CD14-positive monocyte (primary cell): Measurements from ENCODE around the gene C9. TPM values are rescaled to one million over a fixed set of nuclear protein-coding genes. Genes with fewer than 3 reads are reported as not detected.

Experiments used
- DNase-seq, 3 donors: peaks; one replicate each; pipeline ENCODE4 v3.0.0-alpha.2; 2011 to 2022
- H2AFZ ChIP-seq: 2 replicates; pipeline ENCODE4 v1.6.0; 2012; ENCODE audit warnings: mild to moderate bottlenecking, low read depth, low read length, inconsistent platforms; ENCODE audit not compliant: insufficient read depth, poor library complexity, severe bottlenecking
- H3K27ac ChIP-seq, 2 donors: 1 replicate in 1 of 2; 2 replicates in 1 of 2; pipeline ENCODE4 v1.5.1; 2012 to 2013; ENCODE audit warnings: low read length in 2 of 2, control low read depth in 1 of 2, inconsistent platforms in 1 of 2, low read depth in 1 of 2, mild to moderate bottlenecking in 1 of 2
- H3K27me3 ChIP-seq, 2 donors: one replicate each; pipeline versions ENCODE4 v1.6.0 to v1.6.1; 2011 to 2013; ENCODE audit warnings: low read length in 2 of 2; ENCODE audit not compliant: control insufficient read depth in 2 of 2, insufficient read depth in 2 of 2
- H3K36me3 ChIP-seq, 2 donors: replicated peaks in 1 of 2; 1 replicate in 1 of 2; 2 replicates in 1 of 2; pipeline versions ENCODE4 v1.5.1 to v1.6.1; 2012 to 2013; ENCODE audit warnings: low read length in 2 of 2, control low read depth in 1 of 2, inconsistent platforms in 1 of 2, mild to moderate bottlenecking in 1 of 2; ENCODE audit not compliant: insufficient read depth in 2 of 2, control insufficient read depth in 1 of 2
- H3K4me1 ChIP-seq, 2 donors: 1 replicate in 1 of 2; 2 replicates in 1 of 2; pipeline versions ENCODE4 v1.5.1 to v1.6.1; 2012 to 2013; ENCODE audit warnings: low read length in 2 of 2, control low read depth in 1 of 2, inconsistent platforms in 1 of 2, mild to moderate bottlenecking in 1 of 2, moderate library complexity in 1 of 2; ENCODE audit not compliant: insufficient read depth in 2 of 2, control insufficient read depth in 1 of 2
- H3K4me2 ChIP-seq: replicated peaks from 2 replicates; pipeline ENCODE3; 2012; ENCODE audit warnings: low read length, moderate library complexity, mild to moderate bottlenecking; ENCODE audit not compliant: poor library complexity, severe bottlenecking; ENCODE audit errors: extremely low read depth
- H3K4me3 ChIP-seq, 3 experiments: fragments of 200-600 bp in 1 of 3; sonication (generic) in 1 of 3; replicated peaks in 1 of 3; 1 replicate in 2 of 3; 2 replicates in 1 of 3; pipeline ENCODE4 v1.5.1; 2011 to 2013; ENCODE audit warnings: low read length in 3 of 3, mild to moderate bottlenecking in 3 of 3, control low read depth in 2 of 3, low read depth in 2 of 3, inconsistent platforms in 1 of 3, moderate library complexity in 1 of 3
- H3K79me2 ChIP-seq: 2 replicates; pipeline ENCODE4 v1.6.0; 2012; ENCODE audit warnings: mild to moderate bottlenecking, control low read depth, inconsistent platforms, low read length, moderate library complexity; ENCODE audit not compliant: insufficient read depth
- H3K9ac ChIP-seq: 2 replicates; pipeline ENCODE4 v1.6.0; 2017; ENCODE audit warnings: low read length, mild to moderate bottlenecking; ENCODE audit not compliant: insufficient read depth, poor library complexity, severe bottlenecking
- H3K9me3 ChIP-seq, 2 donors: replicated peaks in 1 of 2; 1 replicate in 1 of 2; 2 replicates in 1 of 2; pipeline versions ENCODE4 v1.5.1 to v1.6.1; 2012 to 2013; ENCODE audit warnings: low read length in 2 of 2, control low read depth in 1 of 2; ENCODE audit not compliant: control insufficient read depth in 1 of 2, insufficient read depth in 1 of 2
- H4K20me1 ChIP-seq: 2 replicates; pipeline ENCODE4 v1.6.0; 2012; ENCODE audit warnings: mild to moderate bottlenecking, low read length, control low read depth, moderate library complexity; ENCODE audit not compliant: insufficient read depth
- H3K27ac Mint-ChIP-seq, 7 donors: one replicate each; pipeline ENCODE4 v1.8.0; 2020; ENCODE audit warnings: mild to moderate bottlenecking in 7 of 7, mixed read lengths in 7 of 7, moderate library complexity in 6 of 7, inconsistent platforms in 2 of 7
- H3K27me3 Mint-ChIP-seq, 3 donors: one replicate each; pipeline ENCODE4 v1.8.0; 2021 to 2022; ENCODE audit warnings: low read depth in 3 of 3, mild to moderate bottlenecking in 3 of 3, mixed read lengths in 3 of 3, moderate library complexity in 3 of 3, inconsistent platforms in 1 of 3
- H3K36me3 Mint-ChIP-seq, 2 donors: one replicate each; pipeline ENCODE4 v1.8.0; 2020; ENCODE audit warnings: mixed read lengths in 2 of 2, inconsistent platforms in 1 of 2, mild to moderate bottlenecking in 1 of 2
- H3K4me1 Mint-ChIP-seq: one replicate; pipeline ENCODE4 v1.8.0; 2020; ENCODE audit warnings: mild to moderate bottlenecking, mixed read lengths
- H3K4me3 Mint-ChIP-seq, 2 donors: one replicate each; pipeline ENCODE4 v1.8.0; 2020; ENCODE audit warnings: mild to moderate bottlenecking in 2 of 2, mixed read lengths in 2 of 2, moderate library complexity in 1 of 2
- H3K9me3 Mint-ChIP-seq, 7 donors: one replicate each; pipeline ENCODE4 v1.8.0; 2020 to 2022; ENCODE audit warnings: mixed read lengths in 7 of 7, mild to moderate bottlenecking in 6 of 7, moderate library complexity in 6 of 7, inconsistent platforms in 2 of 7
- CTCF ChIP-seq: fragments of 200-600 bp; IDR thresholded peaks from one replicate; pipeline ENCODE4 v1.8.0; 2022; ENCODE audit warnings: antibody characterized with exemption, mild to moderate bottlenecking
- WGBS: methylation state at CpG from one replicate; pipeline ENCODE4 v1.1.5; 2013; ENCODE audit warnings: missing lambda C conversion rate; ENCODE audit not compliant: insufficient coverage; 5-methylcytosine and 5-hydroxymethylcytosine counted together
- intact Hi-C, 2 donors: fragments of 100-400 bp; cut with micrococcal nuclease; formaldehyde crosslinking; loops; one replicate each; pipeline versions ENCODE4 v1.15.0 to v1.15.1; 2023
- polyA plus RNA-seq, 3 donors: library from polyadenylated mRNA; depleted of rRNA in 1 of 3; unstranded in 2 of 3; stranded (reverse) in 1 of 3; fragments of 300-500 nt in 2 of 3; fragments of >200 nt in 1 of 3; fragmentation: Illumina TruSeq in 2 of 3; gene quantifications; 1 replicate in 2 of 3; 2 replicates in 1 of 3; pipeline ENCODE4 v1.2.3, GENCODE V29; 2012 to 2021

The C9 gene
- polyA plus RNA-seq, 3 donors, result not detected

GRCh38 chr5:39262981-39263380, 101.3 kb downstream of the C9 start:
- peaks cover 60 to 85% of the 10 kb centered on the region in 2 donors for H3K4me1 ChIP-seq
- H3K79me2 ChIP-seq, result peaks cover 94% of the 10 kb centered on the region
- no peak overlapping the region for H3K9ac ChIP-seq
- peaks cover 0 to 2% of the 10 kb centered on the region in 2 donors for H3K36me3 ChIP-seq
- peak overlapping the region; percentile 46 for H3K4me2 ChIP-seq
- DNase-seq, result peak; percentile 58 to 73 (median 64)
- intact Hi-C loops, result no loop called here
- no peaks in the 10 kb centered on the region for H3K27me3 ChIP-seq
- H3K36me3 Mint-ChIP-seq, result peaks cover 24 to 32% of the 10 kb centered on the region in 2 donors
- peak overlapping the region in 1 of 3 experiments; percentile 54 for H3K4me3 ChIP-seq
- H3K27ac Mint-ChIP-seq, result peak overlapping the region; percentile 77 to 94 (median 87)
- no peak for TF ChIP-seq CTCF
- peaks cover 5% of the 10 kb centered on the region for H4K20me1 ChIP-seq
- H3K27ac ChIP-seq, result peak overlapping the region in 1 of 2 donors; percentile 77
- no CpG with 5 or more reads among the region's 2 CpGs for WGBS
- H3K4me3 Mint-ChIP-seq, result peak overlapping the region in 1 of 2 donors; percentile 71
- H2AFZ ChIP-seq, result no peak overlapping the region
- no peaks in the 10 kb centered on the region for H3K9me3 ChIP-seq
- H3K4me1 Mint-ChIP-seq, result peaks cover 83% of the 10 kb centered on the region
- peaks cover 0 to 1% (median 0%) of the 10 kb centered on the region in 7 donors for H3K9me3 Mint-ChIP-seq
- H3K27me3 Mint-ChIP-seq, result no peaks in the 10 kb centered on the region

- H3K4me3 Mint-ChIP-seq, result no peak overlapping the region
- TF ChIP-seq CTCF, result no peak
- no peaks in the 10 kb centered on the region for H3K9me3 ChIP-seq
- intact Hi-C loops, result no loop called here
- peaks cover 0 to 1% (median 0%) of the 10 kb centered on the region in 7 donors for H3K9me3 Mint-ChIP-seq
- H3K9ac ChIP-seq, result no peak overlapping the region
- H3K4me1 Mint-ChIP-seq, result peaks cover 86% of the 10 kb centered on the region
- H3K79me2 ChIP-seq, result peaks cover 88% of the 10 kb centered on the region
- H3K27ac Mint-ChIP-seq, result peak overlapping the region in 1 of 7 donors; percentile 53
- no peaks in the 10 kb centered on the region for H3K27me3 Mint-ChIP-seq
- no peak overlapping the region for H3K27ac ChIP-seq
- no peak overlapping the region for H2AFZ ChIP-seq
- H3K36me3 Mint-ChIP-seq, result peaks cover 33 to 41% of the 10 kb centered on the region in 2 donors
- H4K20me1 ChIP-seq, result no peaks in the 10 kb centered on the region
- DNase-seq, result no peak
- peaks cover 61 to 87% of the 10 kb centered on the region in 2 donors for H3K4me1 ChIP-seq
- H3K36me3 ChIP-seq, result peaks cover 0 to 7% of the 10 kb centered on the region in 2 donors
- H3K27me3 ChIP-seq, result no peaks in the 10 kb centered on the region
- no peak overlapping the region for H3K4me2 ChIP-seq
- H3K4me3 ChIP-seq, result no peak overlapping the region
Measured at GRCh38 chr5:39260095-39260494, 104.2 kb downstream of the C9 start.
